HG02970 (cell line): ENCODE measurements around the gene TACR1.
"Not testable (repeated sequence)": the region's sequence is repeated elsewhere in the genome, so short reads cannot be mapped to it uniquely, and the experiment has no call there.

Experiments
- ATAC-seq: cut with Tn5 transposase; IDR thresholded peaks from one replicate; pipeline ENCODE4 v1.9.1; 2021; ENCODE audit warnings: mild to moderate bottlenecking, moderate library complexity, moderate number of reproducible peaks; ENCODE audit not compliant: unreplicated experiment, low FRiP score

The TACR1 gene

DNA sequence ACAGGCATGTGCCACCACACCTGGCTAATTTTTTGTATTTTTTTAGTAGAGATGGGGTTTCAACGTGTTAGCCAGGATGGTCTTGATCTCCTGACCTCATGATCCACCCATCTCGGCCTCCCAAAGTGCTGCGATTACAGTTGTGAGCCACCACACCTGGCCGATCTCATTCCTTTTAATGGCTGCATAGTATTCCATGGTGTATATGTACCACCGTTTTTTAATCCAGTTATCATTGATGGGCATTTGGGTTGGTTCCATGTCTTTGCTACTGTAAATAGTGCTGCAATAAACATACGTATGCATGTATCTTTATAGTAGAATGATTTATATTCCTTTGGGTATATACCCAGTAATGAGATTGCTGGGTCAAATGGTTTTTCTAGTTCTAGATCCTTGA, 51.4 kb downstream of the TACR1 start:
- not testable (repeated sequence) for ATAC-seq

DNA sequence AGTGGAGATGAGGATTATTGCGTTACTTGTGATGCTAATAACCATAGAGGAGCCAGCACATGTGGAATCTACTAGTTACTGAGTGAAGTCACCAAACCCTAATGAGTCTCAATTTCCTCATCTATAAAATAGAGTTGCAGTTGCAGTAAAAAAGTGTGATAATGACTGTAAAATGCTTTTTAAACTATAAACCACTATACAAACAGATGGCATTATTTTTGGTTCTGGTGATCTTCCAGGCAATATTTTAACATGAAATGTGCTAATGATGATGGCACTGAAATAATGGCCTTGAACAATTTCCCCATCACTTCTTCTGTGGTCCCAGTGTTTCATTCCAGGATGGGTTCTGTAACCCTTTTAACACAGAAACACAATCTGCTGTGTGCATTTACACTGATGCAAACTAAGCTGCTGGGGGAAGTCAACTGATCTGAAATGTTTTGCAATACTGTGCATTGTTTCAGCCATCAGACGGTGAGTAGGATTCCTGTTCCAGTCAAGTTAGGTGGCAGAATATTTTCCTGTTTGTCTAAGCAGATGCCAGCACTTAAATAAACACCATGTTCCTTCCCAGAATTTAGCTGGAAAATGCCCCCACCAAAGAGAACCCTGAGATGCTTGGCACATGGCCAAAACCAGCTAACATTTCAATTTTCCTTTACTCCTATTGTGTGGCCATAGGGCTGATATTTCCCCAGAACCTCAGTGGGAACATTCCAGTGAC, 52.6 kb downstream of the TACR1 start:
- no peak for ATAC-seq

DNA sequence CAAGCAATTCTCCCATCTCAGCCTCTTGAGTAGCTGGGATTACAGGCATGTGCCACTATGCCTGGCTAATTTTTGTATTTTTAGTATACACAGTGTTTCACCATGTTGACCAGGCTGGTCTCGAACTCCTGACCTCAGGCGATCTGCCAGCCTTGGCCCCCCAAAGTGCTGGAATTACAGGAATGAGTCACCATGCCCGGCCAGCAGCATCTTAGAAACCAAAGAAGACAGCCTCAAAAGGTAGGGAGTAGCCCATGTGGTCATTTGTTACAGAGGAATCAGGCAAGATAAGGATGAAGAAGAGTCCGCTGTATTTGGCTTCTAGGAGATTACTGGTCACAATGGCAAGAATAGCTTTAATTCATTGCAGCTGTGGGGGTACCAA, 53.1 kb downstream of the TACR1 start:
- not testable (repeated sequence) for ATAC-seq

DNA sequence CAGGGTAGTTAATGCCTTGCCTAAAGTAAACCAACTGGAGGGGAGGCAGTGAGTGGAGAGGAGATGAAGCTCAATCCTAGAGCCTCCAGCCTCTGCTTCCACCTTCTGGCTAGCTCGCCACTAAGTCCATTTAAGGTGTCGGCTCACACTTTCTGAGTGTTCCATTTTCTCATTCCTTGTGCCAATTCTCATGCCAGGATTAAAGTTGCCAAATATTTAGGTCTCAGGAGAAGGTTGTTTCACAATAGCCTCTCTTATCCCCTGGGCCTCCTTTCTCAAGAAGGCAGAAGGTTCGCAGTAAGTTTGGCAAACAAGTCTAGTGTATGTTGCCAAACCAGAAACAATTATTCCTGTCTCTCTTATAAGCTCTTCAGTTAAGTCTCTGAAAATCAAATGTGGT, 57.2 kb downstream of the TACR1 start:
- no peak for ATAC-seq

DNA sequence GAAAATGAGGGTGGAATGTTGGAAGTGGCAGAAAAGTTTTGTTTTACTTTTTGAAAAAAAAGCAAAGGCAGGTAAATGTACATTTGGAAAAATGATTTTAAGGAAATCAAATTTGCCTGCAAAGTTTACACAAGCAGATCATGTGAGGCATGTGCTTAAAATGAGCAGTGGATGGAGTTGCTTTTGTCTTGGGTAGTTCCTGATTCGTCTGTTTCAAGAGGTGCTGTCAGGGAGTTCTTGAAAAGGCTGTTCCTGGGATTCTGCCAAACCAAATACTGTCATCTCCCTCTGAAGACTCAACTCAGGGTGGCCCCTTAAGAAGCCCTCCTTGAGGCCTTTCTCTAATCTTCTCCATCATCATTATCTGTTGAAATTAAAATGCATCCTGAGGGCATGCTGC, 59.0 kb downstream of the TACR1 start:
- no peak for ATAC-seq

DNA sequence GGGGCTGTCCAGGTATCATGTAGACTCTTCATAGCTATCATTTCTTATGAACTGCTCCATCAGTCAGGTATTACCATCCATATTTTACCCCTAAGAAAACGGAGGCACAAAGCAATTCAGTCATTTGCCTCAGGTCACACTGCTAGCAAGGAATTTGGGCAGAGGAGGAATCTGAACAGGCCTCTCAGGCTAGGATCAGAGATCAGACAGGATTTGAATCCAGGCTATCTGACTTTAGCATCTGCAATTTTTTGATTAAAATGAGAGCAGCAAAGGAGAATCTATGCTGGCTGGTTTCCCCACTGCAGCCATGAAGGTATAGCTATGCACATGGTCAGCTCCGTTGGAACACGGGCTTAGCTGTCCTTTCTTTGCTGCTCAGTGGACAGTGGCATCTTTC, 60.1 kb downstream of the TACR1 start:
- ATAC-seq = no peak

GRCh38 chr2:75138528-75138927, 60.8 kb downstream of the TACR1 start:
- no peak for ATAC-seq

GRCh38 chr2:75135776-75136400, 63.4 kb downstream of the TACR1 start:
- no peak for ATAC-seq

DNA sequence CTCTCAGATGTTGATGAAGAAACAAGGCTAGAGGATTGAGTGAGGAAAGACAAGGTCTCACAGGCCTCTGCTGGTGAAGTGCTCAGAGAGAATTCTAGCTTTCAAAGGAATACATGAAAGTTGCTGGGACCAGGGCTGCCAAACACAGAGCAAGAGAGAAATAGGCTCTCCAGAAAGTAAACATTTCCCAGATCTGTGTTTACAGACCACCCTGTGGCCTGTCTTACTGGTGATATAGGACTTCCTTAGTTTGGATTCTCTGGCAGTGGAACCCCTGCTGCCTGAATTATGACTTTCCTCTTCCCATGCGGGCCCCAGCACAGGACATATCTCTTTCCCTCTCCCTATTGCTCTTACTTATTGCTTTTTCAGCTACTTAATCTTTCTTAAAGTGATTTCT, 64.5 kb downstream of the TACR1 start:
- ATAC-seq = no peak

DNA sequence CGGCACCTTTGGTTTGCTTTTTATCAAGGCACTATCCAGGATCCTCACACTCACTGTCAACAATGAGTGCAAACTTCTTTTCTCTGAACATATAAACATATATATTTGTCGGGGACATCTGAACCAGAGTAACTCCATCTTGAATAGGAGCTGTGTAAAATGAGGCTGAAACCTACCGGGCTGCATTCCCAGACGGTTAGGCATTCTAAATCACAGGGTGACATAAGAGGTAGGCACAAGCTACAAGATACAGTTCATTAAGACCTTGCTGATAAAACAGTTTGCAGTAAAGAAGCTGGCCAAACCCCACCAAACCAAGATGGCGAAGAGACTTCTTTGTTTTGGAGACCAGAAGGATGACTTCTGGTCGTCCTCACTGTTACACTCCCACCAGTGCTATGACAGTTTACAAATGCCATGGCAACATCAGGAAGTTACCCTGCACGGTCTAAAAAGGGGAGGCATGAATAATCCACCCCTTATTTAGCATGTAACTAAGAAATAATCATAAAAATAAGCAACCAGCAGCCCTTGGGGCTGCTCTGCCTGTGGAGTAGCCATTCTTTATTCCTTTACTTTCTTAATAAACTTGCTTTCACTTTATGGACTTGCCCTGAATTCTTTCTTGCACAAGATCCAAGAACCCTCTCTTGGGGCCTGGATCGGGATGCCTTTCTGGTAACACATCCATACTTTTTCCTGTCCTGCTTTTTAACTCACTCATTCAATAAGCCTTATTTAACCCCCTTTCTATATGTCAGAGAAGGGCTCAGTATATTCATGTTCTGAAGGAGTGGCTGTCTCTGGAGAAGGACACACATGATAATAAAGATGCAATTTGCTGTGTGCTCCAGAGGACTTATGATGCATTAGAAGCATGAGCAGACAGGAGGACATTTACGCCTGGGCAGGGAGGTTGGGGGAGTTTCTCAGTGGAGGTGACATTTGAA, 65.4 kb downstream of the TACR1 start:
- ATAC-seq = no peak

DNA sequence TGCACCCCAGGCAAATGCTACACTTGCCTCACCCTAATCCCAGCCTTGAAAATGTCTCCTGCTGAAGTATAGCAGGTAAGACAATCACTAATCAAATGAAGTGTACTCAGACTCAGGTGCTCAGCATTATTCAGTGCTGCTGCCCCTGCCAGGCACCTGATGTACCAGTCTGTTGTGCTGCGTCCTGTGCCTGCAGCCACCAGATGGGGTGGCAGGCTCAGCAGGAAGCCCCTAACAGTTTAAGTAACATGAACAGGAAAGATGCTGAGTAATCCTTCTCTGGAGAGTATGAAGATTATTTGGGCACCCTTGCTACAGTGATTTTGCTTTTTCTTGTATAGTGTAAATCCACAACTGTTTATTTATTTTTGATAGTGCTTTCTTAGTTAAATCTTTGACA, 69.1 kb downstream of the TACR1 start:
- ATAC-seq = no peak

- ATAC-seq = no peak
Observed at GRCh38 chr2:75123876-75124275, 75.4 kb downstream of the TACR1 start.

DNA sequence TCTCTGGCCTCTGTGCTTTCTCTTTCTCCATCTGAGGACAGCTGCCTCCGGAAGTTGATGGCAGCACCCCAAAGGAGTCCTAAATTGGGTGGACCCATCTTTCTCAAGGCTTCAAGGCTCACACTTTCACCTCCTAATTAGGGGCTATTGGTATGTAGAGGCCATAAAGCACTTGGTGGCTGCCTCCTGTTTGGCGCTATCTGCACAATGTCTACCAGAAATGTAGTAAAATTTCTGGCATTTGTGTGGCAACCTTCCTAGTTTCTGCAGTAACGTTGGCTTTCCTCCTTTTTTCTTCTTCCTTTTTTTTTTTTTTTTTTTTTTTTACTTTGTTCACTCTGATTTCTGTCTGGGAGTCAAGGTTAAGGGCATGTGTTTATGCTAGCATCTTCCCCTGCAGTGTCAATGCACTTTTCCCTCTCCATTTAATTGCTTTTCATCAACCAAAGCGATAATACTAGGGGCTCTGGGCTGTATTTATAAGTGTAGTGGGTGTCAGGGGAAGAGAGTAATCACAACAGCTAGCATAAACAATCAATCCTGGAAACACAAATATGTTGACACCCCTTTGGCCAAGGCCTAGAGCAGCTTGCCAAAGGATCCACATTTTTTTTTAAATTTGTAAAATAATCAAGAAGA, 86.0 kb downstream of the TACR1 start:
- no peak for ATAC-seq

DNA sequence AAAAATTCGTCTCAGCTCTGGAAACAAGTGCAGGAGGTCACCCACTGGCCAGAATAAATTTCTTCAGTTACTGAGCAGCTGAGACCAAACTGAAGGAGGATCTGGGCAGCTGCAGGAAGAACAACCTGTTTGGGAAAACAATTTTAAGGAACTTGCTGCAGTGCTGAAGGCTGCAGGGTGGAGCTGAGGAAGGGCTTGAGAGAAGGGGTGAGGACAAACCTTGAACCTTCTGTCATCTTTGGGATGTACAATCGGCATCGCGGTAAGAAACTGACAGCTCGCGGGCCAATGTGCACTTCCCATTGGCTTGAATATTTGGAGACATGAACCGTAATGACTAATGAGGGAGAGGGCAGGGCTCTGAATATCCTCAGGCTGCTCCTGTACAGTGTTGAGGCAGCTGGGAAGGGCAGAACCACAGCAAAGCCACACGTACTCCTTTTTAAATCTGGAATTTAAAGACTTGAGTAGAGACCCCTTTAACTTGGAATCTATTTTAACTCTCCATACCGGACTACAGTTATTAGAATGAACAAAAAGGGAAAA, 90.3 kb downstream of the TACR1 start:
- no peak for ATAC-seq

GRCh38 chr2:75102011-75102410, 97.3 kb downstream of the TACR1 start:
- ATAC-seq = no peak

DNA sequence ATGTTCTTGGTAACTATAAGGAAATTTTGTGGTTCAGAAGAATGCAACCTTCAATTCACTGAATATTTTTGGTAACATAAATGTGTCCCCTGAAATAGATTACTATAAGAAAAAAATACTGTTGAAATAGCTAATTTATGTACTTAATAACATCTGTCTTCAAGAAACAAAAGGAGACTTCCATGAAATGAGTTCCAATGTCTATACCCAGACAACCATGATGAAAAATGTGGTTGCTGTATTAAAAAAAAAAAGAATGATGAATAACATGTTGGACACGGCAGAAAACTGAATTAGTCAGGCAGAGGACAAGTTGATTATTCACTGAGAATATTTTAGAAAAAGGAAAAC, 98.5 kb downstream of the TACR1 start:
- ATAC-seq = no peak

DNA sequence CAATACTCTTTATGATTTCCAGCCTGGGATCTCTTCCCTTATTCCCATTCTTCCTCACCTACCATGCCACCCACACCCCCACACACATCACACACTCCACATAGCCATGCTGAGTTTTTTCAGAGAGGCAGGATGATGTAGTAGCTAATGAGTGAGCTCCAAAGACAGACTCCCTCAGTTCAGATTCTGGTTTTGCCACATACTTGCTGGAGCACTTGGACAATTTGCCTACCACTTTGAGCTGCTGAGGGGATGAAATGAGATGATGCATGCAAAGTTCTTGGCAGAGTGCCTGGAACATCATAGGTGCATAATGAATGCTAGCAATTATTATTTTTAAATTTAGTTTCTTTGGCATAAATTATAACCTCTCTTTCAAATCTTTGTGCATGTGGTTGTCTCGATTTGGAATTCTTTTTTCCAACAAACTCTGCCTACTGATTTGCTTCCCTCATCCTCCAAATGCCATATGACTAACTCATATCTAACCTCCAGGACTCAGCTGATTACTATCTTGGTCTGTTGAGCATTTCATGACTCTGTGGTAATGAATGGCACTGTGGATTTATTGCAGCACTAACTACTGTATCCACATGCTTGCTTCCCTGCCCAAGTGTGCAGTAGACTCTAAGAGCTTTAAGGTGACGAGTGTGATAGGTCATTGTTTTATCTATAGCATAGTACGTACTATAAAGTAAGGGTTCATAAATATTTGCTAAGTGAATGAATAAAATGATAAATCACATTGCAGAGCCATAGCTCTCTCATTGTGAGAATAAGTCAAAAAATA, 99.1 kb downstream of the TACR1 start:
- no peak for ATAC-seq

- no peak for ATAC-seq
Observed at GRCh38 chr2:75099521-75099922, 99.8 kb downstream of the TACR1 start.

GRCh38 chr2:75098856-75099255, 100.5 kb downstream of the TACR1 start:
- ATAC-seq = no peak

GRCh38 chr2:75097831-75098230, 101.5 kb downstream of the TACR1 start:
- ATAC-seq = no peak
